GM18909 (cell line): ENCODE data around the gene FCGR3B.
"Not testable (repeated sequence)": the region's sequence is repeated elsewhere in the genome, so short reads cannot be mapped to it uniquely, and the experiment has no call there.

ENCODE experiments used
- ATAC-seq: cut with Tn5 transposase; IDR thresholded peaks from one replicate; pipeline ENCODE4 v1.9.1; 2021; ENCODE audit warnings: mild to moderate bottlenecking; ENCODE audit not compliant: unreplicated experiment, poor library complexity

The FCGR3B gene

GRCh38 chr1:161642697-161643096 is 11.7 kb upstream of the FCGR3B start:
- not testable (repeated sequence) for ATAC-seq

GRCh38 chr1:161639203-161639602 is 8.2 kb upstream of the FCGR3B start:
- not testable (repeated sequence) for ATAC-seq

GRCh38 chr1:161638251-161638993 is 7.4 kb upstream of the FCGR3B start:
- ATAC-seq: not testable (repeated sequence)

- not testable (repeated sequence) for ATAC-seq
These were observed 6.0 kb upstream of the FCGR3B start for GRCh38 chr1:161636976-161637375.

GRCh38 chr1:161636189-161636782 is 5.3 kb upstream of the FCGR3B start:
- ATAC-seq: not testable (repeated sequence)

GRCh38 chr1:161634993-161635392 is 4.0 kb upstream of the FCGR3B start:
- ATAC-seq: not testable (repeated sequence)

GRCh38 chr1:161630128-161630742 is 741 bp downstream of the FCGR3B start:
- ATAC-seq: not testable (repeated sequence)

GRCh38 chr1:161626445-161627146 is 4.4 kb downstream of the FCGR3B start:
- not testable (repeated sequence) for ATAC-seq

GRCh38 chr1:161624605-161625004 is 6.4 kb downstream of the FCGR3B start:
- ATAC-seq: not testable (repeated sequence)

GRCh38 chr1:161623401-161624051 is 7.5 kb downstream of the FCGR3B start:
- ATAC-seq: peak; percentile 42

- ATAC-seq: peak; percentile 41
These were observed 8.9 kb downstream of the FCGR3B start for GRCh38 chr1:161622054-161622453.

- ATAC-seq: peak; percentile 48
These were observed 9.6 kb downstream of the FCGR3B start for GRCh38 chr1:161621181-161622000.

- ATAC-seq: not testable (repeated sequence)
These were observed 10.6 kb downstream of the FCGR3B start for GRCh38 chr1:161620399-161620798.

GRCh38 chr1:161618517-161618916 is 12.5 kb downstream of the FCGR3B start:
- not testable (repeated sequence) for ATAC-seq

- ATAC-seq: not testable (repeated sequence)
These were observed 14.6 kb downstream of the FCGR3B start for GRCh38 chr1:161616417-161616816.

- not testable (repeated sequence) for ATAC-seq
These were observed 17.8 kb downstream of the FCGR3B start for GRCh38 chr1:161613142-161613514.

GRCh38 chr1:161612322-161613141 is 18.4 kb downstream of the FCGR3B start:
- peak; percentile 86 for ATAC-seq

GRCh38 chr1:161611866-161612321 is 19.1 kb downstream of the FCGR3B start:
- ATAC-seq: peak; percentile 4
